ENCODE results near the gene GAS2L1.

GRCh38 chr22:29301716-29302401 lies 4.6 kb upstream of the GAS2L1 start:
- TF ChIP-seq POLR2AphosphoS5 (IDR thresholded peaks at IDR 0.05; ENCODE audit: borderline replicate concordance, low read depth, low read length), result no peak
- no peak for TF ChIP-seq EZH2 (IDR thresholded peaks at IDR 0.05)
- no peak for TF ChIP-seq FOXP2 (optimal IDR thresholded peaks at IDR 0.05; ENCODE audit: control extremely low read depth, extremely low read length, insufficient read depth)
